Keratinocyte (primary cell): ENCODE data around the gene CYP2A6. TPM values are rescaled to one million over a fixed set of nuclear protein-coding genes. Genes with fewer than 3 reads are reported as not detected.
A peak's percentile ranks its signal among the peaks of the same experiment; 100 is the strongest.
"Not testable (repeated sequence)": the region's sequence is repeated elsewhere in the genome, so short reads cannot be mapped to it uniquely, and the experiment has no call there.

Source experiments
- DNase-seq: peaks from one replicate; pipeline ENCODE4 v3.0.0-alpha.2; 2011; ENCODE audit warnings: low read depth, missing footprints, low spot score
- FAIRE-seq: peaks from 2 replicates; lab custom pipeline; 2011; peaks lifted over from hg19 to GRCh38; lab: Jason Lieb, UNC
- H2AFZ ChIP-seq: 2 replicates; pipeline ENCODE4 v1.6.0; 2012; ENCODE audit warnings: low read length, control low read depth, inconsistent platforms; ENCODE audit not compliant: control insufficient read depth
- H3K27ac ChIP-seq: 2 replicates; pipeline ENCODE4 v1.5.1; 2011; ENCODE audit warnings: low read length; ENCODE audit not compliant: control insufficient read depth, insufficient read depth
- H3K27me3 ChIP-seq: 3 replicates; pipeline ENCODE4 v1.6.0; 2011; ENCODE audit warnings: low read length; ENCODE audit not compliant: control insufficient read depth, insufficient read depth; ENCODE audit errors: extremely low read depth
- H3K36me3 ChIP-seq, 2 experiments: 2 replicates in 1 of 2; 3 replicates in 1 of 2; pipeline ENCODE4 v1.5.1; 2011; ENCODE audit warnings: low read length in 2 of 2, mild to moderate bottlenecking in 1 of 2; ENCODE audit not compliant: control insufficient read depth in 2 of 2, insufficient read depth in 2 of 2; ENCODE audit errors: extremely low read depth in 1 of 2
- H3K4me1 ChIP-seq: 3 replicates; pipeline ENCODE4 v1.5.1; 2011; ENCODE audit warnings: low read length; ENCODE audit not compliant: control insufficient read depth, insufficient read depth; ENCODE audit errors: extremely low read depth
- H3K4me2 ChIP-seq: 3 replicates; pipeline ENCODE4 v1.6.0; 2011; ENCODE audit warnings: low read depth, low read length; ENCODE audit not compliant: control insufficient read depth, insufficient read depth; ENCODE audit errors: extremely low read depth
- H3K4me3 ChIP-seq, 3 experiments: fragments of 200-600 bp in 1 of 3; sonication (generic) in 1 of 3; 2 replicates in 2 of 3; 3 replicates in 1 of 3; pipeline ENCODE4 v1.5.1; 2011 to 2016; ENCODE audit warnings: low read length in 3 of 3, mild to moderate bottlenecking in 3 of 3, control low read depth in 2 of 3, inconsistent platforms in 1 of 3, low read depth in 1 of 3, mixed read lengths in 1 of 3, mixed run types in 1 of 3, moderate library complexity in 1 of 3; ENCODE audit not compliant: control insufficient read depth in 2 of 3, insufficient read depth in 2 of 3; ENCODE audit errors: extremely low read depth in 1 of 3
- H3K79me2 ChIP-seq: 2 replicates; pipeline ENCODE4 v1.6.0; 2012; ENCODE audit warnings: low read length; ENCODE audit not compliant: control insufficient read depth, insufficient read depth
- H3K9ac ChIP-seq: 3 replicates; pipeline ENCODE4 v1.6.0; 2011; ENCODE audit warnings: low read length; ENCODE audit not compliant: control insufficient read depth, insufficient read depth; ENCODE audit errors: extremely low read depth
- H3K9me1 ChIP-seq: 3 replicates; pipeline ENCODE4 v1.6.0; 2011; ENCODE audit warnings: low read length; ENCODE audit not compliant: control insufficient read depth, insufficient read depth; ENCODE audit errors: extremely low read depth
- H3K9me3 ChIP-seq: 2 replicates; pipeline ENCODE4 v1.5.1; 2012; ENCODE audit warnings: low read depth, low read length; ENCODE audit not compliant: control insufficient read depth
- H4K20me1 ChIP-seq: 3 replicates; pipeline ENCODE4 v1.6.0; 2011; ENCODE audit warnings: low read length; ENCODE audit not compliant: control insufficient read depth, insufficient read depth; ENCODE audit errors: extremely low read depth
- EZH2 ChIP-seq: IDR thresholded peaks from one replicate; pipeline ENCODE4 v1.6.1; 2012; ENCODE audit warnings: inconsistent platforms, mild to moderate bottlenecking, low read length, moderate library complexity
- dilution Hi-C: fragments of 300-500 bp; cut with MboI; formaldehyde crosslinking; loops from one replicate; pipeline ENCODE4 v1.7.0; 2020; ENCODE audit warnings: low sequenced_read_pairs; ENCODE audit not compliant: extremely low pct_ligation_motif_present
- polyA plus RNA-seq, 5 experiments: library from polyadenylated mRNA; depleted of rRNA in 3 of 5; stranded (reverse) in 3 of 5; stranded (forward) in 1 of 5; unstranded in 1 of 5; fragments of >200 nt; gene quantifications; 1 replicate in 1 of 5; 2 replicates in 3 of 5; 3 replicates in 1 of 5; pipeline versions ENCODE4 v1.2.1 to v1.2.3, GENCODE V29; 2011 to 2012; ENCODE audit warnings: missing spikeins in 2 of 5, low read depth in 1 of 5, low replicate concordance in 1 of 5
- TF ChIP-seq, protein P1 (sequence below), 3 experiments: IDR thresholded peaks in 1 of 3; conservative IDR thresholded peaks in 1 of 3; optimal IDR thresholded peaks in 1 of 3; 2 replicates in 2 of 3; 3 replicates in 1 of 3; pipeline versions ENCODE3 to v1.5.1; 2011; ENCODE audit warnings: low read length in 3 of 3, mild to moderate bottlenecking in 3 of 3, moderate library complexity in 2 of 3, control low read depth in 1 of 3, inconsistent platforms in 1 of 3; ENCODE audit not compliant: insufficient read depth in 2 of 3; ENCODE audit errors: extremely low read depth in 1 of 3

The CYP2A6 gene
- polyA plus RNA-seq, 1 donor (not counting 4 experiments of a cell fraction or from before 2014, with no cell fraction given): not detected

DNA sequence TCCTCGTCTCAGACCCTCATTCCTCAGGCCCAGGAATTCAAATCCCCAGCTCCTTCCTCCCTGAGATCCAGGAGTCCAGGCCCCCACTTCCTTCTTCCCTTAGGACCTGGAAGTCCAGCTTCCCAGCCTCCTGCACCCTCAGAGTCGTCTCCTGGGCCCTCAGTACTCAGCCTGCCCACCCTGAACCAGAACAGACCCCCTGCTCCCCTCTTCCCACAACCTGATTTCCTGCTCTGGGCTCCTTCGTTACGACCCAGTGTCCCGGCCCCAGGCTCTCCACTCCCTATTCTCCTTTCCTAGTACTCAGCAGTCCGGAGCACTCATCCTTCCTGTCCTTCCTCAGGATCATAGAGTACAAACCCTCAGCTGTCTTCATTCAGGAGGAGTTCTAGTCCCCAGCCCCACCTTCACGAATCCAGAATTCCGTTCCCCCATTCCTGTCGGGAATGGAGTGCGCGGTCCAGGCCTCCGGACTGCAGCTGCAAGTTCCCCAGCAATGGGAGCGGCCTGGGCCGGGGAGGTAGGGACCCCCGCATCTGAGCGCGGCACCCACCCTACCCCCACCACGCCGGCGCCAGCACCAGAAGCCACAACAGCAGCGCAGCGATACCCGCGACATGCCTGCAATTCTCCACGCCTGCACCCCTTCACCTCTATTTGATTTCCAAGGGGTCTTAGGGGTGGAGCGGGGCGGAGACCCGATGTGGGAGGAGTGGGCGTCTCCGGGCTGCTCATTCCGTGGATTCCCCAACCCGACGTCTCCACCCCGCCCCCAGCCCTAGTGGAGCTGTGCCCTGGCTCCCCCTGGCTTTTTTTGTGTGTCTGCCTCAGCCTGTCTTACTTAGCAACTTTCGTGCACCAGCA lies 38.5 kb downstream of the CYP2A6 start:
- no peak for TF ChIP-seq EZH2
- no peaks in the 10 kb centered on the region for H3K9me1 ChIP-seq
- peak overlapping the region; percentile 22 for H3K9ac ChIP-seq
- no peak overlapping the region for H2AFZ ChIP-seq
- H4K20me1 ChIP-seq: peaks cover 4% of the 10 kb centered on the region
- no peak overlapping the region for H3K27ac ChIP-seq
- DNase-seq (no peak), FAIRE-seq (no peak)
- H3K36me3 ChIP-seq: peaks cover 15 to 16% of the 10 kb centered on the region in 2 experiments
- peaks cover 18% of the 10 kb centered on the region for H3K4me1 ChIP-seq
- peaks cover 3% of the 10 kb centered on the region for H3K79me2 ChIP-seq
- dilution Hi-C loops: no loop called here
- peak overlapping the region; percentile 58 for H3K4me2 ChIP-seq
- no peak overlapping the region for H3K4me3 ChIP-seq
- no peaks in the 10 kb centered on the region for H3K27me3 ChIP-seq
- no peaks in the 10 kb centered on the region for H3K9me3 ChIP-seq

DNA sequence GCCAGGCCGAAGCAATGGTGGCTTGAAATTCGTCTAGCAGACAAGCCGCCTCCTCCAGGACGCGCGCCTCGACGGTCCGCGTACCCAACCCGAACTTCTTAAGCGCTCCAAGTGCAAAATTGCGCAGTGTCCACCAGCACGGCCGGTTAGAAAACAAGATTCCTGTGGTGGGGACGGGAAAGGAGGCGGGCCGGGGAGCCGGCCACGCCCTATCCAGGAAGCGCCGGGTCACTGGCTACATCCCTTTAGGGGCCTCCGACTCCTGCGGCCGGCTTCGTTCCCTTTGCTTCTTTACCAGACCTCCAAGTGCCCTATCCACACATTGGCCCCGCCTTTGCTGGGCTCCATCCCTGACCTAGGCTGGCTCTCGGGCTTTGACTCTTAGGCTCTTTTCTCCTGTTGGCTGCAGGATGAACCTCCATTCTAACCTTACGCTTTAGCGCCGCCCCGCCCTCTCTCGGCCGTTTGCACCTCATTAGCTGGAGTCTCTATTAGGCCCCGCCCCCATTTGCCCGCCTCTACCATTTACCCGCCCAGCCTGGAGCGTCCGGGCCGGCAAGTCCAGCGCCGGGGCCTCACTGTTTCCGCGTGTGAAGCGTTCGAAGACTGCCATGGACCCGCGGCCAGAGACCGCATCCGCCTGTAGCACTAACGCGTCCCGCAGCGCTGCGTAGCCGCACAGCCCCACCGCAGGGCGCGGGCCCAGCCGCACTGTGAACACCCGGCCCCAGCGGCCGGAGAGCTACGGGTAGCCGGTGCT lies 39.4 kb downstream of the CYP2A6 start:
- H3K27ac ChIP-seq: not testable (repeated sequence)

DNA sequence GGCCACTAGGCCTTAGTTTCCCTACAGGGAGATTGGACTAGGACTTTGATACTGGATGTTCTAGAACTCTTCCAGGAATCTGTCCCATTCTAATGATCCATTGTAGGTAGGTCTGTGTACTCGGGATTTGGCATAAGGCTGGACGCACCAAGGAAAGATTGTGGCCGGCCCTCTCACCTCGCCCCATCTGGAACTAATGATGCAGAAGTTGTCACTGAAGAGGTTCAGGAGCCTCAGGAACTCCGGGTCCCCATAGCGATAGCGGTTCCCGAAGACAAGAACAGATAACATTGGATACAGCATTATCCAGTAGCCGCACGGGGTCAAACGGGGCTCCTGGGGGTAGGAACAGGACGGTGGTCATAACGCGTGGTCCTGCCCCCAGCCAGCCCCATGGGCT lies 40.1 kb downstream of the CYP2A6 start:
- peaks cover 33% of the 10 kb centered on the region for H3K4me1 ChIP-seq
- dilution Hi-C loops: no loop called here
- H4K20me1 ChIP-seq: peaks cover 10% of the 10 kb centered on the region
- no peak overlapping the region for H3K4me3 ChIP-seq
- no peaks in the 10 kb centered on the region for H3K9me1 ChIP-seq
- TF ChIP-seq, protein P1, sequence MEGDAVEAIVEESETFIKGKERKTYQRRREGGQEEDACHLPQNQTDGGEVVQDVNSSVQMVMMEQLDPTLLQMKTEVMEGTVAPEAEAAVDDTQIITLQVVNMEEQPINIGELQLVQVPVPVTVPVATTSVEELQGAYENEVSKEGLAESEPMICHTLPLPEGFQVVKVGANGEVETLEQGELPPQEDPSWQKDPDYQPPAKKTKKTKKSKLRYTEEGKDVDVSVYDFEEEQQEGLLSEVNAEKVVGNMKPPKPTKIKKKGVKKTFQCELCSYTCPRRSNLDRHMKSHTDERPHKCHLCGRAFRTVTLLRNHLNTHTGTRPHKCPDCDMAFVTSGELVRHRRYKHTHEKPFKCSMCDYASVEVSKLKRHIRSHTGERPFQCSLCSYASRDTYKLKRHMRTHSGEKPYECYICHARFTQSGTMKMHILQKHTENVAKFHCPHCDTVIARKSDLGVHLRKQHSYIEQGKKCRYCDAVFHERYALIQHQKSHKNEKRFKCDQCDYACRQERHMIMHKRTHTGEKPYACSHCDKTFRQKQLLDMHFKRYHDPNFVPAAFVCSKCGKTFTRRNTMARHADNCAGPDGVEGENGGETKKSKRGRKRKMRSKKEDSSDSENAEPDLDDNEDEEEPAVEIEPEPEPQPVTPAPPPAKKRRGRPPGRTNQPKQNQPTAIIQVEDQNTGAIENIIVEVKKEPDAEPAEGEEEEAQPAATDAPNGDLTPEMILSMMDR (optimal IDR thresholded peaks at IDR 0.05 in 1 of 3, IDR thresholded peaks at IDR 0.05 in 1 of 3, conservative IDR thresholded peaks at IDR 0.05 in 1 of 3; ENCODE audit: extremely low read depth in 1 of 3, insufficient read depth in 2 of 3, low read length in 3 of 3): no peak
- no peaks in the 10 kb centered on the region for H3K9me3 ChIP-seq
- peaks cover 15 to 22% of the 10 kb centered on the region in 2 experiments for H3K36me3 ChIP-seq
- H3K79me2 ChIP-seq: peaks cover 17% of the 10 kb centered on the region
- H2AFZ ChIP-seq: no peak overlapping the region
- no peaks in the 10 kb centered on the region for H3K27me3 ChIP-seq
- no peak overlapping the region for H3K9ac ChIP-seq
- peak overlapping the region; percentile 58 for H3K4me2 ChIP-seq
- FAIRE-seq (no peak), DNase-seq (no peak)
- no peak overlapping the region for H3K27ac ChIP-seq

More for the DNA sequence above, 39.4 kb downstream of the CYP2A6 start:
- H3K9me1 ChIP-seq, H3K9me3 ChIP-seq, H4K20me1 ChIP-seq, H3K27me3 ChIP-seq, FAIRE-seq, dilution Hi-C loops, DNase-seq: not testable (repeated sequence)
- Histone ChIP-seq H3K4me1 (peaks cover 27% of the 10 kb centered on the region), H3K4me3 (peak overlapping the region in 2 of 3 experiments; percentile 46 to 56), H3K9ac (peak overlapping the region; percentile 22), H3K79me2 (peaks cover 10% of the 10 kb centered on the region), H3K4me2 (peak overlapping the region; percentile 58), H3K36me3 (peaks cover 15 to 18% of the 10 kb centered on the region in 2 experiments), H2AFZ (peak overlapping the region; percentile 66)
